ENCODE results near the gene ZNF333.
"Not testable (repeated sequence)": the region's sequence is repeated elsewhere in the genome, so short reads cannot be mapped to it uniquely, and the experiment has no call there.

The ZNF333 gene

GRCh38 chr19:14746886-14747285 lies 57.0 kb downstream of the ZNF333 start:
- no peak for DNase-seq (ENCODE audit: low spot score)
- TF ChIP-seq CTCF (IDR thresholded peaks at IDR 0.05; ENCODE audit: extremely low read depth, missing control alignments): no peak

GRCh38 chr19:14748601-14749000 lies 58.8 kb downstream of the ZNF333 start:
- no peak for TF ChIP-seq CTCF (IDR thresholded peaks at IDR 0.05; ENCODE audit: extremely low read depth, missing control alignments)
- DNase-seq (ENCODE audit: low spot score): no peak

- TF ChIP-seq CTCF (IDR thresholded peaks at IDR 0.05; ENCODE audit: extremely low read depth, missing control alignments): no peak
- no peak for DNase-seq (ENCODE audit: low spot score)
These were observed 69.0 kb downstream of the ZNF333 start for GRCh38 chr19:14758816-14759215.

GRCh38 chr19:14761607-14762006 lies 71.8 kb downstream of the ZNF333 start:
- TF ChIP-seq CTCF (IDR thresholded peaks at IDR 0.05; ENCODE audit: extremely low read depth, missing control alignments): no peak
- no peak for DNase-seq (ENCODE audit: low spot score)

GRCh38 chr19:14762111-14762510 lies 72.3 kb downstream of the ZNF333 start:
- TF ChIP-seq CTCF (IDR thresholded peaks at IDR 0.05; ENCODE audit: extremely low read depth, missing control alignments): no peak
- no peak for DNase-seq (ENCODE audit: low spot score)

- TF ChIP-seq CTCF (IDR thresholded peaks at IDR 0.05; ENCODE audit: extremely low read depth, missing control alignments): no peak
- DNase-seq (ENCODE audit: low spot score): no peak
These were observed 73.8 kb downstream of the ZNF333 start for GRCh38 chr19:14763497-14764145.

- DNase-seq (ENCODE audit: low spot score): no peak
- TF ChIP-seq CTCF (IDR thresholded peaks at IDR 0.05; ENCODE audit: extremely low read depth, missing control alignments): no peak
These were observed 74.6 kb downstream of the ZNF333 start for GRCh38 chr19:14764401-14764800.

- DNase-seq (ENCODE audit: low spot score): not testable (repeated sequence)
These were observed 75.6 kb downstream of the ZNF333 start for GRCh38 chr19:14765403-14765802.

- not testable (repeated sequence) for DNase-seq (ENCODE audit: low spot score)
These were observed 76.0 kb downstream of the ZNF333 start for GRCh38 chr19:14765841-14766240.
